HL-60/S4 (cell line): ENCODE measurements around the gene NSMCE1.

ENCODE experiments used
- in situ Hi-C: fragments of 300-500 bp; cut with MboI; formaldehyde crosslinking; loops from 2 replicates; pipeline ENCODE4 v1.14.3; 2022; ENCODE audit warnings: low sequenced_read_pairs

Gene NSMCE1

GRCh38 chr16:27199736-27200135 is 68.8 kb downstream of the NSMCE1 start:
- in situ Hi-C loops = no loop called here

- in situ Hi-C loops = no loop called here
Observed at GRCh38 chr16:27199235-27199586, 69.4 kb downstream of the NSMCE1 start.

- in situ Hi-C loops = no loop called here
Observed at GRCh38 chr16:27198451-27199234, 69.9 kb downstream of the NSMCE1 start.

- in situ Hi-C loops = no loop called here
Observed at GRCh38 chr16:27197004-27197403, 71.6 kb downstream of the NSMCE1 start.

- in situ Hi-C loops = no loop called here
Observed at GRCh38 chr16:27195941-27196595, 72.5 kb downstream of the NSMCE1 start.

GRCh38 chr16:27195076-27195741 is 73.4 kb downstream of the NSMCE1 start:
- in situ Hi-C loops = no loop called here

GRCh38 chr16:27193300-27193990 is 75.1 kb downstream of the NSMCE1 start:
- in situ Hi-C loops = no loop called here

GRCh38 chr16:27191352-27191924 is 77.1 kb downstream of the NSMCE1 start:
- in situ Hi-C loops = no loop called here

- in situ Hi-C loops = no loop called here
Observed at GRCh38 chr16:27190316-27190871, 78.2 kb downstream of the NSMCE1 start.

- in situ Hi-C loops = no loop called here
Observed at GRCh38 chr16:27189335-27189972, 79.1 kb downstream of the NSMCE1 start.

GRCh38 chr16:27188633-27189032 is 79.9 kb downstream of the NSMCE1 start:
- in situ Hi-C loops = no loop called here

- in situ Hi-C loops = no loop called here
Observed at GRCh38 chr16:27185776-27186130, 82.8 kb downstream of the NSMCE1 start.

- in situ Hi-C loops = no loop called here
Observed at GRCh38 chr16:27182906-27183405, 85.6 kb downstream of the NSMCE1 start.

- in situ Hi-C loops = no loop called here
Observed at GRCh38 chr16:27181019-27181790, 87.4 kb downstream of the NSMCE1 start.

- in situ Hi-C loops = loop anchor here (10.0 kb wide), 1 partner anchor 185 kb away; no protein-coding TSS in a partner anchor
Observed at GRCh38 chr16:27179500-27180072, 89.0 kb downstream of the NSMCE1 start.

- in situ Hi-C loops = loop anchor here (10.0 kb wide), 1 partner anchor 188 kb away; no protein-coding TSS in a partner anchor
Observed at GRCh38 chr16:27177031-27177774, 91.4 kb downstream of the NSMCE1 start.

- in situ Hi-C loops = loop anchor here (10.0 kb wide), 1 partner anchor 189 kb away; no protein-coding TSS in a partner anchor
Observed at GRCh38 chr16:27175888-27176287, 92.7 kb downstream of the NSMCE1 start.
